AG04450 (cell line): Measurements from ENCODE around the gene C1orf87. TPM values are rescaled to one million over a fixed set of nuclear protein-coding genes. Genes with fewer than 3 reads are reported as not detected.

ENCODE experiments used
- CTCF ChIA-PET: fragments of 300-600, 350-600 bp; formaldehyde crosslinking; extraction: SDS; loops from one replicate; lab custom pipeline; 2022; ENCODE audit warnings: antibody characterized with exemption, inconsistent platforms; lab: Charles Lee
- POLR2A ChIA-PET: fragments of 350-600 bp; formaldehyde crosslinking; extraction: SDS; loops from one replicate; lab custom pipeline; 2021; ENCODE audit warnings: antibody characterized with exemption, inconsistent platforms; lab: Yijun Ruan, JAX
- DNase-seq: peaks from one replicate; pipeline ENCODE4 v3.0.0-alpha.2; 2011; ENCODE audit warnings: low read depth, low spot score
- H3K27ac ChIP-seq: one replicate; pipeline ENCODE4 v1.5.1; 2012; ENCODE audit warnings: low read depth, low read length, control low read depth
- H3K27me3 ChIP-seq: one replicate; pipeline ENCODE4 v1.6.0; 2012; ENCODE audit warnings: low read length; ENCODE audit not compliant: control insufficient read depth, insufficient read depth
- H3K4me3 ChIP-seq: 2 replicates; pipeline ENCODE4 v1.5.1; 2011; ENCODE audit warnings: mild to moderate bottlenecking, low read depth, low read length, control low read depth
- H3K9me3 ChIP-seq: 2 replicates; pipeline ENCODE4 v1.5.1; 2012; ENCODE audit warnings: low read length; ENCODE audit not compliant: control insufficient read depth, insufficient read depth
- polyA plus RNA-seq: library from polyadenylated mRNA; depleted of rRNA; stranded (reverse); fragments of >200 nt; gene quantifications from 2 replicates; pipeline ENCODE4 v1.2.3, GENCODE V29; 2011
- TF ChIP-seq, protein P1 (sequence below): IDR thresholded peaks from 2 replicates; pipeline ENCODE4 v1.5.1; 2011; ENCODE audit warnings: low read depth, low read length, control low read depth, inconsistent platforms

C1orf87 gene
- polyA plus RNA-seq, 1 experiment = not detected

- Histone ChIP-seq H3K4me3 (no peak overlapping the region), H3K27ac (no peak overlapping the region), H3K9me3 (no peaks in the 10 kb centered on the region), H3K27me3 (no peaks in the 10 kb centered on the region)
- CTCF ChIA-PET = interaction anchor here (1.6 kb wide), 1 partner anchor 18 kb away, joined by 5 read pairs; no protein-coding TSS in a partner anchor
- POLR2A ChIA-PET = no interaction called here
- TF ChIP-seq, protein P1, sequence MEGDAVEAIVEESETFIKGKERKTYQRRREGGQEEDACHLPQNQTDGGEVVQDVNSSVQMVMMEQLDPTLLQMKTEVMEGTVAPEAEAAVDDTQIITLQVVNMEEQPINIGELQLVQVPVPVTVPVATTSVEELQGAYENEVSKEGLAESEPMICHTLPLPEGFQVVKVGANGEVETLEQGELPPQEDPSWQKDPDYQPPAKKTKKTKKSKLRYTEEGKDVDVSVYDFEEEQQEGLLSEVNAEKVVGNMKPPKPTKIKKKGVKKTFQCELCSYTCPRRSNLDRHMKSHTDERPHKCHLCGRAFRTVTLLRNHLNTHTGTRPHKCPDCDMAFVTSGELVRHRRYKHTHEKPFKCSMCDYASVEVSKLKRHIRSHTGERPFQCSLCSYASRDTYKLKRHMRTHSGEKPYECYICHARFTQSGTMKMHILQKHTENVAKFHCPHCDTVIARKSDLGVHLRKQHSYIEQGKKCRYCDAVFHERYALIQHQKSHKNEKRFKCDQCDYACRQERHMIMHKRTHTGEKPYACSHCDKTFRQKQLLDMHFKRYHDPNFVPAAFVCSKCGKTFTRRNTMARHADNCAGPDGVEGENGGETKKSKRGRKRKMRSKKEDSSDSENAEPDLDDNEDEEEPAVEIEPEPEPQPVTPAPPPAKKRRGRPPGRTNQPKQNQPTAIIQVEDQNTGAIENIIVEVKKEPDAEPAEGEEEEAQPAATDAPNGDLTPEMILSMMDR = no peak
- no peak for DNase-seq
Measured at GRCh38 chr1:59994302-59995198, 79.0 kb downstream of the C1orf87 start.

DNA sequence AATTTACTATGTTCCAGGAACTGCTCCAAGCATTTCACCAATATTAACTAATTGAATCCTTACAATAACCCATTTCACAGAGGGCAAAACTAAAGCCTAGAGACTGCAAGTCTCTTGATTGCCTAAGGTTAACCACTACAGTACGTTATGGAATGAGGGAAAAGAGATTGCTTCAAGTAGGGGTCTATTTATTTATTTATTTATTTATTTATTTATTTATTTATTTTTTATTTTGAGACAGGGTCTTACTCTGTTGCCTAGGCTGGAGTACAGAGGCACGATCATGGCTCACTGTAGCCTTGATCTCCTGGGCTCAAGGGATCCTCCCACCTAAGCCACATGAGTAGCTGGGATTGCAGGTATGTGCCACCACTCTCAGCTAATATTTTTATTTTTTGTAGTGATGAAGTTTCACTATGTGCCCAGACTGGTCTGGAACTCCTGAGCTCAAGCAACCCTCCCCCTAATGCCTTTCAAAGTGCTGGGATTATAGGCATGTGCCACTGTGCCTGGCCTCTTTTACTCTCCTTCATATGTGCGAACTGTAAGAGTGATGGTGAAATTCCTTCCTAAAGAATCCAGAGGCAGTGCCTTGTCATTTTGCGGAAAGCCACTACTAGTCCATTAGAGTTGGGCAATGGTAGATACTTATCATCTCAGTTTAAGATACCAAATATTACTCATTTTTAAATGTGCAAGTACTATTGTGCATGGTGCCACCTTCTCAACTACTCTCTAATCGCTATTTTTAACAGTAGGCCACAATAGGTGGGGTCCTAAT, 81.3 kb downstream of the C1orf87 start:
- TF ChIP-seq, protein P1 = no peak
- H3K27me3 ChIP-seq = no peaks in the 10 kb centered on the region
- no peaks in the 10 kb centered on the region for H3K9me3 ChIP-seq
- POLR2A ChIA-PET = no interaction called here
- no peak overlapping the region for H3K27ac ChIP-seq
- CTCF ChIA-PET = interaction anchor here (1.3 kb wide), 1 partner anchor 16 kb away, joined by 3 read pairs; no protein-coding TSS in a partner anchor
- H3K4me3 ChIP-seq = no peak overlapping the region
- no peak for DNase-seq

DNA sequence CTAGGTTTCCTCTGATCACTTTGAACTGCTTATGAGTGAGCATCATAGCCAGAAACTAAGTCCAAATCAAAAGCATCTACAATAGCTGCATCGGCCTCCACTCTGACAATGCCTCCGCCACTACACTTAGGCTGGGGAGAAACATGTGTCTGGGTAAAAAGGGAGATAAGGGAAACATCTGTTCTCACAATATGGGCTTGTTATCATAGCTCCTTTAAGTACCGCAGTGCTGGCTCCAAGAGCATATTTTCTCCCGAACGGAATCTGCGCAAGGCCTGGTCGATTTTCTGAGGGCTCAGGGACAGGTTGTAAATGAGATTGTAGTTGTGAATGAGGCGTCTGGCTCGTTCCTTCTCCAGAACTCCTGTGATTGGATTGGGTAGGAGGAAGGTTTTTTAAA, 83.1 kb downstream of the C1orf87 start:
- Histone ChIP-seq H3K27me3 (no peaks in the 10 kb centered on the region), H3K27ac (no peak overlapping the region), H3K4me3 (no peak overlapping the region), H3K9me3 (no peaks in the 10 kb centered on the region)
- ChIA-PET POLR2A (no interaction called here), CTCF (interaction anchor here (1.4 kb wide), 1 partner anchor 19 kb away, joined by 8 read pairs; no protein-coding TSS in a partner anchor)
- DNase-seq = no peak
- TF ChIP-seq, protein P1 = no peak

GRCh38 chr1:59986516-59987310, 86.9 kb downstream of the C1orf87 start:
- ChIA-PET POLR2A (no interaction called here), CTCF (interaction anchor here (1.4 to 3.3 kb wide), 2 partner anchors 10 to 15 kb away, joined by 5 to 11 read pairs; no protein-coding TSS in a partner anchor)
- H3K27me3 ChIP-seq = no peaks in the 10 kb centered on the region
- H3K27ac ChIP-seq = no peak overlapping the region
- no peak overlapping the region for H3K4me3 ChIP-seq
- TF ChIP-seq, protein P1 = no peak
- DNase-seq = no peak
- H3K9me3 ChIP-seq = no peaks in the 10 kb centered on the region
